Measurements from ENCODE around the gene CCDC183.

The CCDC183 gene

DNA sequence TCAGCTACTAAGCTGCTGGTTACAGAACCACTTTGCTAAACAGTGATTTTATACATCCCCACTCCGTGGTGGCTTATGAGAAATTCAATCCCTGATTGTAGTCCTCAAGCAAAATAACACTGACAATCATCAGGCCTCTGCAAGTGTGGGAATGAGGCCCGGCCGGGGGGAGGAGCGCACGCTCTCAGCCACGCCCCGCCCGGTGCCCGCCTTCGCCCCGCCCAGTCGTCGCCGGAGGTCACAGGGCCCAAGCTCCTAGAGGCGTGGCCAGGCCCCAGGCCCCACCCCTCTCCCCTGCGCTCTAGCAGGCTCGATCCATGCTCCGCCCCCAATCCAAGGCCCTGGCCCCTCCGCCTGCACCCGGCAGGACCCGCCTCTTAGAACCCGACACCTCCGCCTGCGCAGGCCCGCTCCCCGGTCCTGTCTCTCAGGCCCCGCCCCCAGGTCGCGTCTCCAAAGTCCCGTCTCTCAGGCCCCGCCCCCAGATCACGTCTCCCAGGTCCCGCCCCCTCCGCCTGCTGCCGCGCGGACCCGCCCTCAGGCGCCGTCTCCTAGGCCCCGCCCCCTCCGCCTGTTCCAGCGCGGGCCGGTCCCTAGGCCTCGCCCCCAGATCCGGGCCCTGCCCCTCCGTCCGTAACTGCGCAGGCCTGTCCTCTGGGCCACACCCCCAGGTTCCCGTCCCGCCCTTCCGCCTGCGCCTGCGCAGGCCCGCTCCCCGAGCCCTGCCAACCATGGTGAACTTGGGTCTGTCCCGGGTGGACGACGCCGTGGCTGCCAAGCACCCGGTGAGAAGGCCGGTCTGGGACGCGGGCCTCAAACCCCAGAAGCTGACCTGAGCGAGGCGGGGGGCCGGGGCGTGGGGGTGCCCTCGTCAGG lies 5.3 kb upstream of the CCDC183 start, which contains the start of gene TMEM141:
Gene TMEM141, plus strand, starts transcription at position 705 of the 876 bp plus-strand sequence. Its CDS starts 27 bp downstream, at position 732.
- TF ChIP-seq, protein P1, sequence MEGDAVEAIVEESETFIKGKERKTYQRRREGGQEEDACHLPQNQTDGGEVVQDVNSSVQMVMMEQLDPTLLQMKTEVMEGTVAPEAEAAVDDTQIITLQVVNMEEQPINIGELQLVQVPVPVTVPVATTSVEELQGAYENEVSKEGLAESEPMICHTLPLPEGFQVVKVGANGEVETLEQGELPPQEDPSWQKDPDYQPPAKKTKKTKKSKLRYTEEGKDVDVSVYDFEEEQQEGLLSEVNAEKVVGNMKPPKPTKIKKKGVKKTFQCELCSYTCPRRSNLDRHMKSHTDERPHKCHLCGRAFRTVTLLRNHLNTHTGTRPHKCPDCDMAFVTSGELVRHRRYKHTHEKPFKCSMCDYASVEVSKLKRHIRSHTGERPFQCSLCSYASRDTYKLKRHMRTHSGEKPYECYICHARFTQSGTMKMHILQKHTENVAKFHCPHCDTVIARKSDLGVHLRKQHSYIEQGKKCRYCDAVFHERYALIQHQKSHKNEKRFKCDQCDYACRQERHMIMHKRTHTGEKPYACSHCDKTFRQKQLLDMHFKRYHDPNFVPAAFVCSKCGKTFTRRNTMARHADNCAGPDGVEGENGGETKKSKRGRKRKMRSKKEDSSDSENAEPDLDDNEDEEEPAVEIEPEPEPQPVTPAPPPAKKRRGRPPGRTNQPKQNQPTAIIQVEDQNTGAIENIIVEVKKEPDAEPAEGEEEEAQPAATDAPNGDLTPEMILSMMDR (IDR thresholded peaks at IDR 0.05; ENCODE audit: low read length), result no peak
- TF ChIP-seq EZH2 (IDR thresholded peaks at IDR 0.05; ENCODE audit: borderline replicate concordance, low read length), result no peak
- peak within 1 kb of the TSS; percentile 81 for H3K4me3 ChIP-seq (ENCODE audit: low read depth, low read length, poor library complexity, severe bottlenecking)
- H3F3A ChIP-seq (ENCODE audit: insufficient read depth, low read length), result no peaks in the 10 kb centered on the region
- peak within 1 kb of the TSS; percentile 81 for H3K4me2 ChIP-seq (ENCODE audit: low read length)
- H2AFZ ChIP-seq (ENCODE audit: low read length), result peak within 1 kb of the TSS; percentile 61; the same call in 1 of the 2 replicates
- no peaks in the 10 kb centered on the region for H3K9me3 ChIP-seq (ENCODE audit: low read length)
- H3K79me2 ChIP-seq (ENCODE audit: insufficient read depth, low read length), result no peaks in the 10 kb centered on the region
- H3K9ac ChIP-seq (ENCODE audit: low read length), result peak within 1 kb of the TSS; percentile 77
- peaks cover 30% of the 10 kb centered on the region for H3K4me1 ChIP-seq (ENCODE audit: insufficient read depth, low read length, severe bottlenecking)
- no peaks in the 10 kb centered on the region for H4K20me1 ChIP-seq (ENCODE audit: insufficient read depth, low read length)
- 0 out of 2 replicates have a peak, but pooled peaks cover 4% of the 10 kb centered on the region for H3K27me3 ChIP-seq (ENCODE audit: insufficient read depth, low read length)
- H3K36me3 ChIP-seq (ENCODE audit: insufficient read depth, low read length), result peaks cover 10% of the 10 kb centered on the region
- H3K9me2 ChIP-seq (ENCODE audit: low read depth, low read length), result no peaks in the 10 kb centered on the region
- peak within 1 kb of the TSS; percentile 62 for H3K27ac ChIP-seq (ENCODE audit: low read depth, low read length, poor library complexity, severe bottlenecking)

DNA sequence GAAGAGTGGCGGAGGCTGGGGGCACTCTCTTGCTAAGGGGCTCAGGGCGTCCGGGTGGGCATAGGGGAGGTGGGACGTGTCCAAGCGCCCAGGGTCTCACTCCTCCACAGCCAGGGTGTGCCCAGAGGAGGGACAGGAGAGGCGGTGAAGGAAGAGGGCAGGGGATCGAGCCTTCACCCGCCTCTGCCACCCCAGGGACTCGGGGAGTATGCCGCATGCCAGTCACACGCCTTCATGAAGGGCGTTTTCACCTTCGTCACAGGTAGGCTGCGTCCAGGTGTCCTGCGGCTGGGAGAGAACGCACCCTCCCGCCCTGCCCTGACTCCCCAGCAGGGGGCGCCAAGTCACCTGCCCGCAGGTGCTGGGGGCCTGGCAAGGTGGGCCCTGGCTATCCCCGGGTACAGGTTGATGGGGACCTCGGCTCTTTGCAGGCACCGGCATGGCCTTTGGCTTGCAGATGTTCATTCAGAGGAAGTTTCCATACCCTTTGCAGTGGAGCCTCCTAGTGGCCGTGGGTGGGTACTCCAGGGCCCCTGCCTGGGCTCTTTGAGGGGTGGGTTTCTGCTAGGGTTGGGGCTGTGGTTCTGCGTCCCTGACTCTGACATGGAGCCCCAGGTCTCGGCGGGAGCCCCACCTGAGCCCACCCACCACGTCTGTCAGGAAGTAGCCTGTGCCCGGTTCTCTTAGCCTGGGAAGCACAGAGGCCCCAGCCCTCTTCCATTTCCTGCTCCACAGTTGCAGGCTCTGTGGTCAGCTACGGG lies 4.4 kb upstream of the CCDC183 start:
- H3K27me3 ChIP-seq (ENCODE audit: insufficient read depth, low read length), result no peaks in the 10 kb centered on the region
- peaks cover 10% of the 10 kb centered on the region for H3K36me3 ChIP-seq (ENCODE audit: insufficient read depth, low read length)
- no peak for TF ChIP-seq EZH2 (IDR thresholded peaks at IDR 0.05; ENCODE audit: borderline replicate concordance, low read length)
- TF ChIP-seq, protein P1 (IDR thresholded peaks at IDR 0.05; ENCODE audit: low read length), result peak; percentile 97
- no peaks in the 10 kb centered on the region for H3F3A ChIP-seq (ENCODE audit: insufficient read depth, low read length)
- no peaks in the 10 kb centered on the region for H4K20me1 ChIP-seq (ENCODE audit: insufficient read depth, low read length)
- no peaks in the 10 kb centered on the region for H3K9me3 ChIP-seq (ENCODE audit: low read length)
- H3K4me3 ChIP-seq (ENCODE audit: low read depth, low read length, poor library complexity, severe bottlenecking), result peak overlapping the region; percentile 81
- H3K27ac ChIP-seq (ENCODE audit: low read depth, low read length, poor library complexity, severe bottlenecking), result peak overlapping the region; percentile 62
- H3K9ac ChIP-seq (ENCODE audit: low read length), result peak overlapping the region; percentile 77
- H3K9me2 ChIP-seq (ENCODE audit: low read depth, low read length), result no peaks in the 10 kb centered on the region
- no peaks in the 10 kb centered on the region for H3K79me2 ChIP-seq (ENCODE audit: insufficient read depth, low read length)
- H3K4me2 ChIP-seq (ENCODE audit: low read length), result peak overlapping the region; percentile 81
- H3K4me1 ChIP-seq (ENCODE audit: insufficient read depth, low read length, severe bottlenecking), result peaks cover 36% of the 10 kb centered on the region
- H2AFZ ChIP-seq (ENCODE audit: low read length), result no peak overlapping the region

DNA sequence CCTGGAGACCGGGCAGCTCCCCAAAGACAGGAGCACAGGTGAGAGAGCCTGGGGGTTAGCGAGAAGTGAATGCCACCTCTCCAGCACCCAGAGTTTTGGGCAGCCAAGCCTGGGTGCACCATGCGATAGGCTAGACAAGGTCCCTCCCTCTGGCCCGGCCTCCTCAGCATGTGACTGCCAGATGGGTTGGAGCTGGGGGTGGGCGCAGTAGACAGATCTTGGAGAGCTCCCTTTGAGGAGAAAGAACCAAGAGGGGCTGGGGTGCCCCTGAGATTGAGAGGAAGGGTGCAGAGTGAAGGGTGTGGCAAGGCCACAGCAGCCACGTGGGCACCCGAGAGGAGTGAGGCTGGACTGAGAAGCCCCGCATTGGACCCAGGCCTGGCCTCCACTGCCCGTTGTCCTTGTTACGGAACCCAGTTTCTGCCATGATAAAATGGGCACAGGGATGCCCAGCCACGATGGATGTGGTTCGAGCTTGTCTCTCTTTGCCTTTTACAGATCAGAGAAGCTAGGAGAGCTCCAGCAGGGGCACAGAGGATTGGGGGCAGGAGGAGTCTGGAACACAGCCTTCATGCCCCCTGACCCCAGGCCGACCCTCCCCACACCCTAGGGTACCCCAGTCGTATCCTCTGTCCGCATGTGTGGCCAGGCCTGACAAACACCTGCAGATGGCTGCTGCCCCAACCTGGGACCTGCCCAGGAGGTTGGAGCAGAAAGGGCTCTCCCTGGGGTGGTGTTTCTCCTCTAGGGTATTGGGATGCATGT lies 3.6 kb upstream of the CCDC183 start:
- H3K9ac ChIP-seq (ENCODE audit: low read length), result peak overlapping the region; percentile 77; the same call in 1 of the 2 replicates
- TF ChIP-seq, protein P1 (IDR thresholded peaks at IDR 0.05; ENCODE audit: low read length), result no peak
- no peak for TF ChIP-seq EZH2 (IDR thresholded peaks at IDR 0.05; ENCODE audit: borderline replicate concordance, low read length)
- H3K4me3 ChIP-seq (ENCODE audit: low read depth, low read length, poor library complexity, severe bottlenecking), result peak overlapping the region; percentile 81
- peaks cover 10% of the 10 kb centered on the region for H3K36me3 ChIP-seq (ENCODE audit: insufficient read depth, low read length)
- H3K27ac ChIP-seq (ENCODE audit: low read depth, low read length, poor library complexity, severe bottlenecking), result no peak overlapping the region
- no peaks in the 10 kb centered on the region for H4K20me1 ChIP-seq (ENCODE audit: insufficient read depth, low read length)
- H3K4me2 ChIP-seq (ENCODE audit: low read length), result peak overlapping the region; percentile 81
- H3K79me2 ChIP-seq (ENCODE audit: insufficient read depth, low read length), result no peaks in the 10 kb centered on the region
- no peak overlapping the region for H2AFZ ChIP-seq (ENCODE audit: low read length)
- no peaks in the 10 kb centered on the region for H3F3A ChIP-seq (ENCODE audit: insufficient read depth, low read length)
- H3K9me3 ChIP-seq (ENCODE audit: low read length), result no peaks in the 10 kb centered on the region
- no peaks in the 10 kb centered on the region for H3K9me2 ChIP-seq (ENCODE audit: low read depth, low read length)
- no peaks in the 10 kb centered on the region for H3K27me3 ChIP-seq (ENCODE audit: insufficient read depth, low read length)
- H3K4me1 ChIP-seq (ENCODE audit: insufficient read depth, low read length, severe bottlenecking), result peaks cover 36% of the 10 kb centered on the region
